HCT116 (cell line): ENCODE measurements around the gene RBPJ. TPM values are rescaled to one million over a fixed set of nuclear protein-coding genes. Genes with fewer than 3 reads are reported as not detected.

Experiments used
- ATAC-seq: fragments of 200-7000 bp; cut with Tn5 transposase; 2 replicates; pipeline ENCODE4 v1.9.1; 2020; ENCODE audit warnings: mild to moderate bottlenecking, moderate library complexity
- BruUV-seq: library from RNA; stranded (reverse); fragments of 400-500 nt; replicated peaks from 2 replicates; lab custom pipeline; 2021; lab: Mats Ljungman, UMichigan
- CTCF ChIA-PET: fragments of 300-600 bp; sonication (Branson Sonifier 250); formaldehyde crosslinking; loops from one replicate; lab custom pipeline; 2021; ENCODE audit warnings: antibody characterized with exemption; lab: Charles Lee
- POLR2A ChIA-PET: fragments of 300-600, 350-600 bp; sonication (Branson Sonifier 250); formaldehyde crosslinking; loops from one replicate; lab custom pipeline; 2021; ENCODE audit warnings: antibody characterized with exemption; lab: Charles Lee
- RAD21 ChIA-PET, 2 experiments: fragments of 300-600 bp; sonication (Branson Sonifier 250); formaldehyde crosslinking; loops; one replicate each; lab custom pipeline; 2023; ENCODE audit warnings: low total read pairs in 2 of 2; ENCODE audit not compliant: uncharacterized antibody in 2 of 2, unreplicated experiment in 2 of 2, low non-redundant PET in 1 of 2; lab: Charles Lee
- DNase-seq: peaks from one replicate; pipeline ENCODE4 v3.0.0-alpha.2; 2010; ENCODE audit warnings: low read depth, low spot score
- H2AFZ ChIP-seq: fragments of 200-600 bp; shearing (Covaris generic), sonication (generic); 2 replicates; pipeline ENCODE4 v1.6.1; 2017; ENCODE audit warnings: low read depth, mixed run types, mixed read lengths, antibody characterized with exemption, low read length; ENCODE audit not compliant: poor library complexity, severe bottlenecking
- H3K27ac ChIP-seq: 2 replicates; pipeline ENCODE4 v1.5.1; 2012; ENCODE audit warnings: low read depth, low read length
- H3K27me3 ChIP-seq: fragments of 200-600 bp; sonication (generic); 2 replicates; pipeline ENCODE4 v1.6.1; 2016; ENCODE audit warnings: mixed run types, low read length, mixed read lengths; ENCODE audit not compliant: insufficient read depth
- H3K36me3 ChIP-seq, 2 experiments: fragments of 200-500 bp in 1 of 2; fragments of 200-600 bp in 1 of 2; sonication (Bioruptor generic) in 1 of 2; sonication (generic) in 1 of 2; 2 replicates each; pipeline versions ENCODE4 v1.5.1 to v1.6.1; 2014 to 2016; ENCODE audit warnings: low read length in 2 of 2, inconsistent platforms in 1 of 2, mixed read lengths in 1 of 2, mixed run types in 1 of 2; ENCODE audit not compliant: insufficient read depth in 2 of 2, control insufficient read depth in 1 of 2
- H3K4me1 ChIP-seq, 2 experiments: fragments of 200-600 bp in 1 of 2; sonication (generic) in 1 of 2; 2 replicates each; pipeline versions ENCODE4 v1.5.1 to v1.6.1; 2012 to 2017; ENCODE audit warnings: low read length in 2 of 2, inconsistent platforms in 1 of 2, mild to moderate bottlenecking in 1 of 2, mixed read lengths in 1 of 2, mixed run types in 1 of 2, moderate library complexity in 1 of 2; ENCODE audit not compliant: insufficient read depth in 2 of 2, control insufficient read depth in 1 of 2
- H3K4me2 ChIP-seq: fragments of 200-600 bp; sonication (generic); 2 replicates; pipeline ENCODE4 v1.6.1; 2017; ENCODE audit warnings: mixed run types, low read length, mixed read lengths
- H3K4me3 ChIP-seq, 2 experiments: fragments of 200-600 bp in 1 of 2; sonication (generic) in 1 of 2; replicated peaks in 1 of 2; 2 replicates each; pipeline ENCODE4 v1.5.1; 2011 to 2016; ENCODE audit warnings: low read length in 2 of 2, control low read depth in 1 of 2, low read depth in 1 of 2, mild to moderate bottlenecking in 1 of 2, mixed read lengths in 1 of 2, mixed run types in 1 of 2
- H3K79me2 ChIP-seq: fragments of 200-600 bp; sonication (generic); 2 replicates; pipeline ENCODE4 v1.6.1; 2017; ENCODE audit warnings: mild to moderate bottlenecking, mixed run types, low read length, moderate library complexity, mixed read lengths; ENCODE audit not compliant: insufficient read depth
- H3K9ac ChIP-seq: fragments of 200-600 bp; sonication (generic); 2 replicates; pipeline ENCODE4 v1.6.1; 2016; ENCODE audit warnings: low read length, mixed read lengths
- H3K9me2 ChIP-seq: fragments of 200-600 bp; sonication (generic), shearing (Covaris generic); 2 replicates; pipeline ENCODE4 v1.6.1; 2017; ENCODE audit warnings: mixed run types, mild to moderate bottlenecking, moderate library complexity; ENCODE audit not compliant: insufficient read depth
- H3K9me3 ChIP-seq, 2 experiments: fragments of 200-500 bp in 1 of 2; fragments of 200-600 bp in 1 of 2; sonication (Bioruptor generic) in 1 of 2; sonication (generic) in 1 of 2; 2 replicates each; pipeline ENCODE4 v1.6.1; 2014 to 2017; ENCODE audit warnings: low read length in 2 of 2, mixed read lengths in 2 of 2, inconsistent platforms in 1 of 2, low read depth in 1 of 2, mild to moderate bottlenecking in 1 of 2, mixed run types in 1 of 2, moderate library complexity in 1 of 2; ENCODE audit not compliant: control insufficient read depth in 1 of 2, insufficient read depth in 1 of 2
- H4K20me1 ChIP-seq: fragments of 200-600 bp; sonication (generic), shearing (Covaris generic); 2 replicates; pipeline ENCODE4 v1.6.1; 2017; ENCODE audit warnings: mixed run types, mild to moderate bottlenecking, moderate library complexity; ENCODE audit not compliant: insufficient read depth
- ATF3 ChIP-seq: IDR thresholded peaks from 2 replicates; pipeline ENCODE4 v1.6.1; 2012
- CBX3 ChIP-seq: IDR thresholded peaks from 2 replicates; pipeline ENCODE4 v1.6.1; 2012; ENCODE audit warnings: low read depth
- EZH2phosphoT487 ChIP-seq: fragments of 200-600 bp; IDR thresholded peaks from 2 replicates; pipeline ENCODE4 v1.6.1; 2018; ENCODE audit warnings: antibody characterized with exemption, borderline replicate concordance
- FOSL1 ChIP-seq: IDR thresholded peaks from 2 replicates; pipeline ENCODE4 v1.6.1; 2012; ENCODE audit warnings: low read depth
- JUND ChIP-seq: IDR thresholded peaks from 2 replicates; pipeline ENCODE4 v1.6.1; 2012
- POLR2A ChIP-seq: IDR thresholded peaks from 2 replicates; pipeline ENCODE4 v1.7.0; 2011; ENCODE audit warnings: borderline replicate concordance; ENCODE audit not compliant: insufficient read depth, insufficient read length; ENCODE audit errors: extremely low read depth
- RAD21 ChIP-seq: IDR thresholded peaks from 2 replicates; pipeline ENCODE4 v1.6.1; 2012; ENCODE audit warnings: low read depth, mild to moderate bottlenecking
- REST ChIP-seq: IDR thresholded peaks from 2 replicates; pipeline ENCODE4 v1.6.1; 2012; ENCODE audit warnings: low read depth
- SP1 ChIP-seq: IDR thresholded peaks from 2 replicates; pipeline ENCODE4 v1.6.1; 2012; ENCODE audit warnings: low read depth
- SRF ChIP-seq: IDR thresholded peaks from 2 replicates; pipeline ENCODE4 v1.6.1; 2012; ENCODE audit warnings: low read depth
- TCF7L2 ChIP-seq: IDR thresholded peaks from 2 replicates; pipeline ENCODE4 v1.7.0; 2011; ENCODE audit warnings: borderline replicate concordance, inconsistent platforms; ENCODE audit not compliant: insufficient read depth, insufficient read length; ENCODE audit errors: extremely low read depth
- YY1 ChIP-seq: IDR thresholded peaks from 2 replicates; pipeline ENCODE4 v1.6.1; 2011; ENCODE audit warnings: low read length, low read depth, moderate library complexity, mild to moderate bottlenecking; ENCODE audit not compliant: insufficient replicate concordance; ENCODE audit errors: extremely low read depth
- ZBTB33 ChIP-seq: IDR thresholded peaks from 2 replicates; pipeline ENCODE4 v1.6.1; 2011; ENCODE audit warnings: mild to moderate bottlenecking, low read length, moderate library complexity; ENCODE audit not compliant: insufficient replicate concordance; ENCODE audit errors: extremely low read depth
- intact Hi-C: fragments of 100-400 bp; cut with micrococcal nuclease; formaldehyde crosslinking; loops from 2 replicates; pipeline ENCODE4 v1.10.0; 2022
- total RNA-seq: library from RNA; stranded (reverse); gene quantifications from one replicate; pipeline ENCODE4 v1.2.1, GENCODE V29; 2021; ENCODE audit not compliant: unreplicated experiment
- TF ChIP-seq, protein P1 (sequence below), 3 experiments: fragments of 200-600 bp in 1 of 3; sonication (generic) in 1 of 3; IDR thresholded peaks in 2 of 3; conservative IDR thresholded peaks in 1 of 3; 2 replicates each; pipeline ENCODE4 v1.5.1; 2012 to 2017; ENCODE audit warnings: low read depth in 2 of 3, low read length in 2 of 3, antibody characterized with exemption in 1 of 3, borderline replicate concordance in 1 of 3, control low read depth in 1 of 3, mild to moderate bottlenecking in 1 of 3, mixed read lengths in 1 of 3, mixed run types in 1 of 3, moderate library complexity in 1 of 3; ENCODE audit not compliant: insufficient read depth in 1 of 3

Gene RBPJ
- total RNA-seq, 1 experiment from 2014 or later: 72.7 TPM

DNA sequence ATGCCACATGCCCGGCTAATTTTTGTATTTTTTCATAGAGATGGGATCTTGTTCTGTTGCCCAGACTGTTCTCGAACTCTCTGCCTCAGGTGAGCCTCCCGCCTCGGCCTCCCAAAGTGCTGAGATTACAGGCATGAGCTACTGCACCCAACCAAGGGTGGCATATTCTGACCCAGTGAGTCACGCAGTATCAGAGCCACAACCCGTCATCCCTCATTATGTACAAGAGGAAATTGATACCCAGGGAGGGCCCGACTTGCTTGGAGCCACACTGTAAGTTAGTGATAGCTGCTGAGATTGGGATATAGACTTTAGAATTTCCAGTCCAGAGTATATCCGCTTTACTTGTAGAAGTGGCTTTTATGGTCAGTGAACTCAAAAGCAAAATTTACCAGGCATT is 154.9 kb downstream of the RBPJ start:
- Histone ChIP-seq H2AFZ (no peak overlapping the region), H3K4me2 (no peak overlapping the region), H3K9me3 (no peaks in the 10 kb centered on the region), H4K20me1 (no peaks in the 10 kb centered on the region), H3K9me2 (no peaks in the 10 kb centered on the region), H3K79me2 (no peaks in the 10 kb centered on the region), H3K27ac (no peak overlapping the region), H3K36me3 (no peaks in the 10 kb centered on the region), H3K9ac (no peak overlapping the region), H3K4me3 (no peak overlapping the region)
- RAD21 ChIA-PET: no interaction called here
- intact Hi-C loops: no loop called here
- ATAC-seq: no peak
- BruUV-seq: no TSS peak
- POLR2A ChIA-PET: no interaction called here
- DNase-seq: no peak
- no peak for TF ChIP-seq REST
- TF ChIP-seq FOSL1: no peak
- TF ChIP-seq, protein P1, sequence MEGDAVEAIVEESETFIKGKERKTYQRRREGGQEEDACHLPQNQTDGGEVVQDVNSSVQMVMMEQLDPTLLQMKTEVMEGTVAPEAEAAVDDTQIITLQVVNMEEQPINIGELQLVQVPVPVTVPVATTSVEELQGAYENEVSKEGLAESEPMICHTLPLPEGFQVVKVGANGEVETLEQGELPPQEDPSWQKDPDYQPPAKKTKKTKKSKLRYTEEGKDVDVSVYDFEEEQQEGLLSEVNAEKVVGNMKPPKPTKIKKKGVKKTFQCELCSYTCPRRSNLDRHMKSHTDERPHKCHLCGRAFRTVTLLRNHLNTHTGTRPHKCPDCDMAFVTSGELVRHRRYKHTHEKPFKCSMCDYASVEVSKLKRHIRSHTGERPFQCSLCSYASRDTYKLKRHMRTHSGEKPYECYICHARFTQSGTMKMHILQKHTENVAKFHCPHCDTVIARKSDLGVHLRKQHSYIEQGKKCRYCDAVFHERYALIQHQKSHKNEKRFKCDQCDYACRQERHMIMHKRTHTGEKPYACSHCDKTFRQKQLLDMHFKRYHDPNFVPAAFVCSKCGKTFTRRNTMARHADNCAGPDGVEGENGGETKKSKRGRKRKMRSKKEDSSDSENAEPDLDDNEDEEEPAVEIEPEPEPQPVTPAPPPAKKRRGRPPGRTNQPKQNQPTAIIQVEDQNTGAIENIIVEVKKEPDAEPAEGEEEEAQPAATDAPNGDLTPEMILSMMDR (IDR thresholded peaks at IDR 0.05 in 2 of 3, conservative IDR thresholded peaks at IDR 0.05 in 1 of 3; ENCODE audit: borderline replicate concordance in 1 of 3, insufficient read depth in 1 of 3, low read depth in 2 of 3, low read length in 2 of 3): no peak
- no peak for TF ChIP-seq CBX3
- no peak for TF ChIP-seq EZH2phosphoT487
- no peak for TF ChIP-seq SP1
- TF ChIP-seq TCF7L2: no peak
- no peak for TF ChIP-seq SRF
- no peak for TF ChIP-seq ZBTB33
- TF ChIP-seq JUND: no peak
- TF ChIP-seq YY1: no peak
- TF ChIP-seq POLR2A: no peak
- TF ChIP-seq RAD21: no peak
- no peak for TF ChIP-seq ATF3
- TF ChIP-seq, all 23 proteins: peak for 0
- CTCF ChIA-PET: no interaction called here
- no peaks in the 10 kb centered on the region for H3K27me3 ChIP-seq
- H3K4me1 ChIP-seq: no peaks in the 10 kb centered on the region
